SK-N-SH (cell line): ENCODE measurements around the gene MYD88. TPM values are rescaled to one million over a fixed set of nuclear protein-coding genes. Genes with fewer than 3 reads are reported as not detected.

Experiments used
- CTCF ChIA-PET: fragments of 300-600, 350-600 bp; formaldehyde crosslinking; extraction: SDS; loops from one replicate; lab custom pipeline; 2021; lab: Yijun Ruan, JAX
- POLR2A ChIA-PET: fragments of 350-600 bp; sonication (Branson Sonifier 250); formaldehyde crosslinking; extraction: SDS; loops from one replicate; lab custom pipeline; 2020; ENCODE audit warnings: antibody characterized with exemption, inconsistent platforms; lab: Yijun Ruan, JAX
- DNase-seq: peaks from one replicate; pipeline ENCODE4 v3.0.0; 2012
- H2AFZ ChIP-seq: fragments of 200-600 bp; sonication (generic); 2 replicates; pipeline ENCODE4 v1.8.1; 2016; ENCODE audit warnings: antibody characterized with exemption, mild to moderate bottlenecking, low read depth
- H3F3A ChIP-seq: fragments of 200-600 bp; sonication (generic); replicated peaks from 2 replicates; pipeline ENCODE3; 2016; ENCODE audit warnings: antibody characterized with exemption, mild to moderate bottlenecking; ENCODE audit not compliant: insufficient read depth
- H3K27ac ChIP-seq, 2 experiments: fragments of 200-500 bp in 1 of 2; fragments of 200-600 bp in 1 of 2; sonication (Bioruptor generic) in 1 of 2; sonication (generic), shearing (Covaris generic) in 1 of 2; 2 replicates each; pipeline versions ENCODE4 v1.5.1 to v1.6.1; 2014 to 2016; ENCODE audit warnings: low read depth in 2 of 2, inconsistent platforms in 1 of 2, low read length in 1 of 2, mild to moderate bottlenecking in 1 of 2, mixed read lengths in 1 of 2
- H3K27me3 ChIP-seq: fragments of 200-600 bp; sonication (generic), shearing (Covaris generic); 2 replicates; pipeline ENCODE4 v1.6.1; 2016; ENCODE audit warnings: mixed run types; ENCODE audit not compliant: insufficient read depth
- H3K36me3 ChIP-seq, 2 experiments: fragments of 200-500 bp in 1 of 2; fragments of 200-600 bp in 1 of 2; sonication (Bioruptor generic) in 1 of 2; sonication (generic) in 1 of 2; replicated peaks in 1 of 2; 2 replicates each; pipeline versions ENCODE3 to v1.5.1; 2014 to 2016; ENCODE audit warnings: low read length in 1 of 2, mild to moderate bottlenecking in 1 of 2; ENCODE audit not compliant: insufficient read depth in 2 of 2, control insufficient read depth in 1 of 2
- H3K4me1 ChIP-seq, 2 experiments: fragments of 200-500 bp in 1 of 2; fragments of 200-600 bp in 1 of 2; sonication (Bioruptor generic) in 1 of 2; sonication (generic), shearing (Covaris generic) in 1 of 2; 2 replicates each; pipeline versions ENCODE4 v1.5.1 to v1.6.1; 2014 to 2016; ENCODE audit warnings: low read depth in 1 of 2, low read length in 1 of 2, mixed run types in 1 of 2; ENCODE audit not compliant: insufficient read depth in 2 of 2, control insufficient read depth in 1 of 2
- H3K4me2 ChIP-seq: fragments of 200-600 bp; sonication (generic), shearing (Covaris generic); 2 replicates; pipeline ENCODE4 v1.6.1; 2017; ENCODE audit warnings: mixed run types
- H3K4me3 ChIP-seq, 2 experiments: fragments of 200-500 bp in 1 of 2; fragments of 200-600 bp in 1 of 2; sonication (Bioruptor generic) in 1 of 2; sonication (generic), shearing (Covaris generic) in 1 of 2; 2 replicates each; pipeline versions ENCODE4 v1.5.1 to v1.8.1; 2014 to 2016; ENCODE audit warnings: low read depth in 2 of 2, inconsistent platforms in 1 of 2, low read length in 1 of 2, mild to moderate bottlenecking in 1 of 2, mixed read lengths in 1 of 2, moderate library complexity in 1 of 2
- H3K79me2 ChIP-seq: fragments of 200-600 bp; sonication (generic); 2 replicates; pipeline ENCODE4 v1.8.1; 2017; ENCODE audit warnings: mild to moderate bottlenecking; ENCODE audit not compliant: insufficient read depth
- H3K9ac ChIP-seq: fragments of 200-600 bp; sonication (generic); 2 replicates; pipeline ENCODE4 v1.6.1; 2017; ENCODE audit warnings: mixed run types
- H3K9me2 ChIP-seq: fragments of 200-600 bp; sonication (generic); 2 replicates; pipeline ENCODE4 v1.6.1; 2017; ENCODE audit warnings: mixed run types
- H3K9me3 ChIP-seq: fragments of 200-600 bp; sonication (generic); 2 replicates; pipeline ENCODE4 v1.6.1; 2017; ENCODE audit warnings: mixed run types, mild to moderate bottlenecking, moderate library complexity
- H4K20me1 ChIP-seq: fragments of 200-600 bp; sonication (generic); 2 replicates; pipeline ENCODE4 v1.6.1; 2017; ENCODE audit warnings: mild to moderate bottlenecking, mixed run types; ENCODE audit not compliant: insufficient read depth
- EP300 ChIP-seq, 2 experiments: IDR thresholded peaks; 2 replicates each; pipeline versions ENCODE4 v1.4.0 to v1.6.1; 2012; ENCODE audit warnings: borderline replicate concordance in 1 of 2, low read depth in 1 of 2, low read length in 1 of 2
- FOXM1 ChIP-seq: IDR thresholded peaks from 2 replicates; pipeline ENCODE4 v1.4.0; 2012; ENCODE audit warnings: low read depth, mild to moderate bottlenecking
- GABPA ChIP-seq: IDR thresholded peaks from 2 replicates; pipeline ENCODE4 v1.4.0; 2012; ENCODE audit warnings: low read depth, mild to moderate bottlenecking
- GATA2 ChIP-seq: sonication (generic); formaldehyde crosslinking; IDR thresholded peaks from 2 replicates; pipeline ENCODE4 v1.5.0; 2020; ENCODE audit warnings: mild to moderate bottlenecking, missing genetic modification reagents
- MXI1 ChIP-seq: IDR thresholded peaks from 2 replicates; pipeline ENCODE4 v1.6.1; 2012; ENCODE audit warnings: mild to moderate bottlenecking, low read depth, low read length, improper control_type of control experiment
- NFIC ChIP-seq: IDR thresholded peaks from 2 replicates; pipeline ENCODE4 v1.4.0; 2012; ENCODE audit warnings: borderline replicate concordance
- POLR2AphosphoS5 ChIP-seq: IDR thresholded peaks from 2 replicates; pipeline ENCODE4 v1.6.1; 2012; ENCODE audit warnings: low read depth, low read length
- RAD21 ChIP-seq: IDR thresholded peaks from 2 replicates; pipeline ENCODE4 v1.6.1; 2012; ENCODE audit warnings: mild to moderate bottlenecking, low read length
- RFX5 ChIP-seq: IDR thresholded peaks from 2 replicates; pipeline ENCODE4 v1.6.1; 2012; ENCODE audit warnings: mild to moderate bottlenecking, improper control_type of control experiment, low read length
- SMC3 ChIP-seq: IDR thresholded peaks from 2 replicates; pipeline ENCODE4 v1.6.1; 2012; ENCODE audit warnings: low read depth, low read length, improper control_type of control experiment
- TAF1 ChIP-seq: IDR thresholded peaks from 2 replicates; pipeline ENCODE4 v1.6.1; 2012; ENCODE audit warnings: low read depth, mild to moderate bottlenecking, low read length, moderate library complexity, borderline replicate concordance
- TEAD4 ChIP-seq: IDR thresholded peaks from 2 replicates; pipeline ENCODE4 v1.4.0; 2012; ENCODE audit warnings: mild to moderate bottlenecking, borderline replicate concordance; ENCODE audit not compliant: insufficient read depth
- USF1 ChIP-seq: IDR thresholded peaks from 2 replicates; pipeline ENCODE4 v1.4.0; 2012; ENCODE audit warnings: low read depth, borderline replicate concordance
- WGBS: methylation state at CpG from one replicate; pipeline ENCODE4 v1.1.6; 2017; ENCODE audit warnings: low lambda C conversion rate; 5-methylcytosine and 5-hydroxymethylcytosine counted together
- polyA plus RNA-seq, 3 experiments: library from polyadenylated mRNA; depleted of rRNA; stranded (reverse); fragments of >200 nt; gene quantifications; 2 replicates each; pipeline ENCODE4 v1.2.3, GENCODE V29; 2012
- TF ChIP-seq, protein P1 (sequence below): IDR thresholded peaks from 2 replicates; pipeline ENCODE4 v1.6.1; 2012; ENCODE audit warnings: mild to moderate bottlenecking, low read depth, low read length, moderate library complexity

MYD88 gene
- polyA plus RNA-seq, 1 of the 3 experiments (the other 2 are of a cell fraction): 24.0 TPM

DNA sequence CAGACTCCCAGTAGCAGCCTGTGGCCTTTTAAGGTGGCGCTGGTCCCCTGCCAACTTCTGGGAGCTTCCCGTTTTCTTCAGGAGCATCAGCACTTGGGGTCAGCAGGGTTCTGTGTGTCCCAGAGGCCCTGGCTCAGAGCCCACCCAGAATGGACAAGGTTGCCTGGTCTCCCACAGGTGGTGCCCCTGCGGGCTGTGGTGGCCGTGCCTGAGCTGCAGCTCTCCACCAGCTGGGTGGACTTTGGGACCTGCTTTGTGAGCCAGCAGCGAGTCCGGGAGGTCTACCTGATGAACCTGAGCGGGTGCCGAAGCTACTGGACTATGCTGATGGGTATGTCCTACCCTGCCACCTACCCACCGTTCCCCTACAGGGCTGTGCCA lies 17.0 kb upstream of the MYD88 start:
- TF ChIP-seq MXI1 (no peak), USF1 (no peak), POLR2AphosphoS5 (no peak), GABPA (no peak), TAF1 (no peak), FOXM1 (no peak), RFX5 (no peak)
- TF ChIP-seq, all 33 proteins: peak for 0
- no peaks in the 10 kb centered on the region for H3K27me3 ChIP-seq
- no peak overlapping the region for H2AFZ ChIP-seq
- H3K27ac ChIP-seq: no peak overlapping the region
- H3K4me2 ChIP-seq: no peak overlapping the region
- no peaks in the 10 kb centered on the region for H3K79me2 ChIP-seq
- H3K9ac ChIP-seq: no peak overlapping the region
- no peaks in the 10 kb centered on the region for H3K9me3 ChIP-seq
- H4K20me1 ChIP-seq: no peaks in the 10 kb centered on the region
- no peaks in the 10 kb centered on the region for H3K4me1 ChIP-seq
- ChIA-PET CTCF (interaction anchor here (1.2 to 1.3 kb wide), 3 partner anchors 11 to 225 kb away, joined by 3 to 5 read pairs (median 4); partner anchors contain the start of gene XYLB), POLR2A (interaction anchor here (1.0 kb wide), 1 partner anchor 15 kb away, joined by 3 read pairs; the partner anchor contains the start of gene ACAA1)
- peaks cover 2 to 39% of the 10 kb centered on the region in 2 experiments for H3K36me3 ChIP-seq
- no peaks in the 10 kb centered on the region for H3F3A ChIP-seq
- WGBS: no CpG with 5 or more reads among the region's 9 CpGs
- no peaks in the 10 kb centered on the region for H3K9me2 ChIP-seq
- DNase-seq: no peak
- H3K4me3 ChIP-seq: no peak overlapping the region

- Histone ChIP-seq H3K9me3 (no peaks in the 10 kb centered on the region), H3K4me2 (no peak overlapping the region), H3F3A (no peaks in the 10 kb centered on the region), H3K27ac (no peak overlapping the region), H2AFZ (no peak overlapping the region), H3K9ac (no peak overlapping the region)
- WGBS: 90% methylated on average over 2 of the region's 13 CpGs
- no peak for TF ChIP-seq FOXM1
- no peak for TF ChIP-seq GATA2 (CRISPR knock-in tag)
- no peak for TF ChIP-seq EP300 (IDR thresholded peaks at IDR 0.05; ENCODE audit: borderline replicate concordance in 1 of 2, low read depth in 1 of 2, low read length in 1 of 2)
- no peak for TF ChIP-seq TEAD4
- TF ChIP-seq RAD21: no peak
- TF ChIP-seq, protein P1, sequence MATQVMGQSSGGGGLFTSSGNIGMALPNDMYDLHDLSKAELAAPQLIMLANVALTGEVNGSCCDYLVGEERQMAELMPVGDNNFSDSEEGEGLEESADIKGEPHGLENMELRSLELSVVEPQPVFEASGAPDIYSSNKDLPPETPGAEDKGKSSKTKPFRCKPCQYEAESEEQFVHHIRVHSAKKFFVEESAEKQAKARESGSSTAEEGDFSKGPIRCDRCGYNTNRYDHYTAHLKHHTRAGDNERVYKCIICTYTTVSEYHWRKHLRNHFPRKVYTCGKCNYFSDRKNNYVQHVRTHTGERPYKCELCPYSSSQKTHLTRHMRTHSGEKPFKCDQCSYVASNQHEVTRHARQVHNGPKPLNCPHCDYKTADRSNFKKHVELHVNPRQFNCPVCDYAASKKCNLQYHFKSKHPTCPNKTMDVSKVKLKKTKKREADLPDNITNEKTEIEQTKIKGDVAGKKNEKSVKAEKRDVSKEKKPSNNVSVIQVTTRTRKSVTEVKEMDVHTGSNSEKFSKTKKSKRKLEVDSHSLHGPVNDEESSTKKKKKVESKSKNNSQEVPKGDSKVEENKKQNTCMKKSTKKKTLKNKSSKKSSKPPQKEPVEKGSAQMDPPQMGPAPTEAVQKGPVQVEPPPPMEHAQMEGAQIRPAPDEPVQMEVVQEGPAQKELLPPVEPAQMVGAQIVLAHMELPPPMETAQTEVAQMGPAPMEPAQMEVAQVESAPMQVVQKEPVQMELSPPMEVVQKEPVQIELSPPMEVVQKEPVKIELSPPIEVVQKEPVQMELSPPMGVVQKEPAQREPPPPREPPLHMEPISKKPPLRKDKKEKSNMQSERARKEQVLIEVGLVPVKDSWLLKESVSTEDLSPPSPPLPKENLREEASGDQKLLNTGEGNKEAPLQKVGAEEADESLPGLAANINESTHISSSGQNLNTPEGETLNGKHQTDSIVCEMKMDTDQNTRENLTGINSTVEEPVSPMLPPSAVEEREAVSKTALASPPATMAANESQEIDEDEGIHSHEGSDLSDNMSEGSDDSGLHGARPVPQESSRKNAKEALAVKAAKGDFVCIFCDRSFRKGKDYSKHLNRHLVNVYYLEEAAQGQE: no peak
- TF ChIP-seq NFIC: no peak
- no peak for TF ChIP-seq USF1
- no peak for TF ChIP-seq SMC3
- TF ChIP-seq, all 33 proteins: peak for 0
- H3K4me3 ChIP-seq: no peak overlapping the region
- no peaks in the 10 kb centered on the region for H3K79me2 ChIP-seq
- H3K36me3 ChIP-seq: peaks cover 7 to 44% of the 10 kb centered on the region in 2 experiments
- H3K9me2 ChIP-seq: no peaks in the 10 kb centered on the region
- POLR2A ChIA-PET: interaction anchor here (1.0 kb wide), 1 partner anchor 15 kb away, joined by 3 read pairs; the partner anchor contains the start of gene ACAA1
- no peaks in the 10 kb centered on the region for H3K4me1 ChIP-seq
- no peak for DNase-seq
- no peaks in the 10 kb centered on the region for H3K27me3 ChIP-seq
- no peaks in the 10 kb centered on the region for H4K20me1 ChIP-seq
- CTCF ChIA-PET: interaction anchor here (1.2 to 1.6 kb wide), 4 partner anchors 9 to 225 kb away, joined by 3 to 5 read pairs (median 4); partner anchors contain the start of gene XYLB
Measured at GRCh38 chr3:38121832-38122461, 16.5 kb upstream of the MYD88 start.
